Cardiac ventricle fibroblast (primary cell): ENCODE measurements around the gene SLC9A6. TPM values are rescaled to one million over a fixed set of nuclear protein-coding genes. Genes with fewer than 3 reads are reported as not detected.

Experiments
- total RNA-seq: library from RNA; depleted of rRNA; stranded (reverse); fragments of >200 nt; gene quantifications from 2 replicates; pipeline ENCODE4 v1.2.3, GENCODE V29; 2015

Gene SLC9A6
- 9.4 and 10.0 TPM in 2 replicates for total RNA-seq

DNA sequence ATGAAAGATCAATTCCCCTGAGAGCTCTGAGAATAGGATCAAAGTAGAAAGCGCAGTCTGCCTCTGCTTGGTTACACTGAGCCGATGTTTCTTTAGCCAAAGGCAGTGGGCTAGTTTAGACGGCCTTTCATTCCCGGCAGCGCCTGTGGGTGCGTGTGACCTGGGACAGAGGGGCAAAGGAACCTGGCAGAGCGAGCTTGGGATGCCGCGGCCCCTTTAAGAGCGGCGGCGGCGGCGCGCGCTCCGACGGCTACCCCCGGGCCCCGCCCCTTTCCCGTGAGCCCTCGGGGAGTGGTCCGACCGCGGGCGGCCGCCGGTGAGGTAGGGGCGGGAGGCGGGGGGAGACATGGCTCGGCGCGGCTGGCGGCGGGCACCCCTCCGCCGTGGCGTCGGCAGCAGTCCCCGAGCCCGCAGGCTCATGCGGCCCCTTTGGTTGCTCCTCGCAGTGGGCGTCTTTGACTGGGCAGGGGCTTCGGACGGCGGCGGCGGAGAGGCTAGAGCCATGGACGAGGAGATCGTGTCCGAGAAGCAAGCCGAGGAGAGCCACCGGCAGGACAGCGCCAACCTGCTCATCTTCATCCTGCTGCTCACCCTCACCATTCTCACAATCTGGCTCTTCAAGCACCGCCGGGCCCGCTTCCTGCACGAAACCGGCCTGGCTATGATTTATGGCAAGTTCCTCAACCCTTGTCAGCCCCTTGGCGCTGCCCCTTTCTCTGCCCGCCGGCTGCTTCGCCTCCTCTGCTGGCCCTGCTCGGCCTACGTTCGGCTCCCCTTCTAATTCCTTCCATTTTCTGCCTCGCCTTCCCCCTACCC is at the start of gene SLC9A6:
Gene SLC9A6, plus strand, starts transcription at position 279 of the 816 bp plus-strand sequence. Its CDS starts 224 bp downstream, at position 503.

DNA sequence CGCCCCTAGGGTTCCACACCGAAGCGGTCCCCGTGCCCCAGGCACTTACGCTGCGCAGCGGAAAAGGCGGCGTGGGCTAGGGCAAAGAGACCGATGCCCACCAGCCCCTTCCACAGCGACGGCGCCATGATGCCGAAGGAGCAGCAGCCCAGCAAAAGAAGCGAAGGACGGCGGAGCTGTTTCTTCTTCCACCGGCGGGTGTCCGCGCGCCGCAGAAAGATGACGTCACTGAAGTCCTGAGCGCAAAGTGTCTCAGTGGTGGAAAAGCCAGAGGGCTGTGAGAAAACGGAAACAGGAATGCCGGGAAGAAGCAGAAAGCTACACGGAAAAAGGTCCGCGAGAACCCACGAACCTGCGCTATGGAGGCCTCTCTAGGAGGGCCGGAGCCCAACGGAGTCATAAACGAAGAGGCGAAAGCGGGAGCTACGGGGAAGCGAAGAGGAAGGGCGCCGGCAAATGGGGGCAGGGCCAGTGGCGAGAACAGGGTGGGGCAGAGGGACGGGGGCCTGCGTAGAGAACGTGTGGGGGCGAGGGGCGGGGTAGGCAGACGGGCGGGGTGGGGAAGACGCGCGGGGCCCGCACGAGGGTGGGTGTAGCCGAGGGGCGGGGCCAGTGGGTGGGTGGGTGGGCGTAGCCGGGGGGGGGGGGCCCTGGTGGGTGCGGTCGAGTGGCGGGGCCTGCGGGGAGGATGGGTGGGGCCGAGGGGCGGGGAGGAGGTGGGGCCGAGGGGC is 11.5 kb upstream of the SLC9A6 start, which contains the start of gene MMGT1:
Gene MMGT1, minus strand, starts transcription at position 441 of the 731 bp plus-strand sequence. Its CDS starts 313 bp downstream, at position 128.

Other genes with a start within 250 kb of the SLC9A6 start
- not detected in 2 replicates for gene CT45A3, start 217.2 kb upstream of the SLC9A6 start, total RNA-seq
- not detected in 2 replicates for gene CT45A5, start 199.9 kb upstream of the SLC9A6 start, total RNA-seq
- not detected in 2 replicates for gene CT45A6, start 182.6 kb upstream of the SLC9A6 start, total RNA-seq
- not detected in 2 replicates for gene CT45A2, start 165.4 kb upstream of the SLC9A6 start, total RNA-seq
- not detected in 2 replicates for gene CT45A7, start 148.2 kb upstream of the SLC9A6 start, total RNA-seq
- not detected in 2 replicates for gene CT45A8, start 130.9 kb upstream of the SLC9A6 start, total RNA-seq
- not detected in 2 replicates for gene CT45A9, start 113.6 kb upstream of the SLC9A6 start, total RNA-seq
- not detected in 2 replicates for gene CT45A10, start 92.0 kb upstream of the SLC9A6 start, total RNA-seq
- gene SAGE1, start 91.7 kb upstream of the SLC9A6 start, total RNA-seq = not detected in 2 replicates
- 16.2 and 19.1 TPM in 2 replicates for gene MMGT1, start 11.4 kb upstream of the SLC9A6 start, total RNA-seq
- gene FHL1, start 162.1 kb downstream of the SLC9A6 start, total RNA-seq = 76.8 and 78.3 TPM in 2 replicates